H9 (cell line): Measurements from ENCODE around the gene FARS2. TPM values are rescaled to one million over a fixed set of nuclear protein-coding genes. Genes with fewer than 3 reads are reported as not detected.

Experiments used
- DNase-seq: peaks from one replicate; pipeline ENCODE4 v3.0.0-alpha.2; 2017
- H2AFZ ChIP-seq: one replicate; pipeline ENCODE4 v1.6.1; 2013; ENCODE audit warnings: mild to moderate bottlenecking, low read length, control low read depth, moderate library complexity
- H2AK5ac ChIP-seq: 2 replicates; pipeline ENCODE4 v1.6.1; 2013; ENCODE audit warnings: low read length, control low read depth, mixed read lengths; ENCODE audit not compliant: insufficient read length
- H2BK120ac ChIP-seq: one replicate; pipeline ENCODE4 v1.6.1; 2013; ENCODE audit warnings: low read depth, mild to moderate bottlenecking, low read length, control low read depth, inconsistent platforms; ENCODE audit not compliant: poor library complexity, severe bottlenecking
- H2BK12ac ChIP-seq: 2 replicates; pipeline ENCODE4 v1.6.1; 2013; ENCODE audit warnings: low read length, control low read depth, mixed read lengths, low read depth; ENCODE audit not compliant: insufficient read length
- H2BK15ac ChIP-seq: 2 replicates; pipeline ENCODE4 v1.6.1; 2013; ENCODE audit warnings: low read depth, low read length, control low read depth
- H2BK20ac ChIP-seq: one replicate; pipeline ENCODE4 v1.6.1; 2013; ENCODE audit warnings: low read depth, mild to moderate bottlenecking, low read length, control low read depth, inconsistent platforms; ENCODE audit not compliant: poor library complexity, severe bottlenecking
- H2BK5ac ChIP-seq: 2 replicates; pipeline ENCODE4 v1.6.1; 2013; ENCODE audit warnings: low read length, control low read depth, mixed read lengths; ENCODE audit not compliant: insufficient read length
- H3K14ac ChIP-seq: 2 replicates; pipeline ENCODE4 v1.6.1; 2013; ENCODE audit warnings: low read length, control low read depth; ENCODE audit not compliant: insufficient read depth
- H3K18ac ChIP-seq: 2 replicates; pipeline ENCODE4 v1.6.1; 2013; ENCODE audit warnings: low read depth, mild to moderate bottlenecking, mixed read lengths, low read length, control low read depth; ENCODE audit not compliant: insufficient read length
- H3K23ac ChIP-seq: 2 replicates; pipeline ENCODE4 v1.6.1; 2013; ENCODE audit warnings: low read length, control low read depth, mixed read lengths, low read depth; ENCODE audit not compliant: insufficient read length
- H3K23me2 ChIP-seq: 2 replicates; pipeline ENCODE4 v1.6.1; 2013; ENCODE audit warnings: low read depth, mild to moderate bottlenecking, mixed read lengths, low read length, control low read depth; ENCODE audit not compliant: insufficient read length, poor library complexity, severe bottlenecking
- H3K27ac ChIP-seq: 2 replicates; pipeline ENCODE4 v1.5.1; 2013; ENCODE audit warnings: low read length, control low read depth, mixed read lengths, low read depth; ENCODE audit not compliant: insufficient read length
- H3K27me3 ChIP-seq: 2 replicates; pipeline ENCODE4 v1.6.1; 2013; ENCODE audit warnings: low read length, control low read depth, inconsistent platforms; ENCODE audit not compliant: insufficient read depth
- H3K4ac ChIP-seq: 2 replicates; pipeline ENCODE4 v1.6.1; 2013; ENCODE audit warnings: low read depth, mild to moderate bottlenecking, control low read depth, inconsistent platforms, low read length, moderate library complexity
- H3K4me1 ChIP-seq: 2 replicates; pipeline ENCODE4 v1.6.1; 2013; ENCODE audit warnings: low read length, control low read depth, inconsistent platforms; ENCODE audit not compliant: insufficient read depth
- H3K4me2 ChIP-seq: 2 replicates; pipeline ENCODE4 v1.6.1; 2013; ENCODE audit warnings: low read length, control low read depth, mixed read lengths; ENCODE audit not compliant: insufficient read length, insufficient read depth
- H3K56ac ChIP-seq: 2 replicates; pipeline ENCODE4 v1.6.1; 2013; ENCODE audit warnings: low read depth, mild to moderate bottlenecking, mixed read lengths, low read length, control low read depth; ENCODE audit not compliant: insufficient read length
- H3K79me1 ChIP-seq: 2 replicates; pipeline ENCODE4 v1.6.1; 2013; ENCODE audit warnings: low read depth, mild to moderate bottlenecking, moderate library complexity, low read length, control low read depth, inconsistent platforms; ENCODE audit not compliant: insufficient read depth, poor library complexity, severe bottlenecking
- H3K79me2 ChIP-seq: 2 replicates; pipeline ENCODE4 v1.6.1; 2013; ENCODE audit warnings: low read length, control low read depth, inconsistent platforms; ENCODE audit not compliant: insufficient read depth
- H3K9ac ChIP-seq: 2 replicates; pipeline ENCODE4 v1.6.1; 2013; ENCODE audit warnings: low read length, control low read depth, mixed read lengths; ENCODE audit not compliant: insufficient read length; ENCODE audit errors: extremely low read depth
- H3K9me3 ChIP-seq: one replicate; pipeline ENCODE4 v1.6.1; 2013; ENCODE audit warnings: low read depth, low read length, inconsistent platforms; ENCODE audit not compliant: control insufficient read depth
- H3T11ph ChIP-seq: one replicate; pipeline ENCODE4 v1.6.1; 2013; ENCODE audit warnings: mild to moderate bottlenecking, low read length, control low read depth, inconsistent platforms
- H4K20me1 ChIP-seq: one replicate; pipeline ENCODE4 v1.6.1; 2013; ENCODE audit not compliant: control insufficient read depth, insufficient read length, insufficient read depth
- H4K5ac ChIP-seq: 2 replicates; pipeline ENCODE4 v1.6.1; 2013; ENCODE audit warnings: low read depth, mild to moderate bottlenecking, mixed read lengths, low read length, control low read depth; ENCODE audit not compliant: insufficient read length
- H4K8ac ChIP-seq: replicated peaks from 2 replicates; pipeline ENCODE4 v1.6.1; 2013; ENCODE audit warnings: low read length, control low read depth, mixed read lengths, low read depth; ENCODE audit not compliant: insufficient read length
- H4K91ac ChIP-seq: 2 replicates; pipeline ENCODE4 v1.6.1; 2013; ENCODE audit warnings: low read depth, mild to moderate bottlenecking, moderate library complexity, mixed read lengths, low read length, control low read depth; ENCODE audit not compliant: insufficient read length
- H3K27ac Mint-ChIP-seq, 3 experiments: 2 replicates in 2 of 3; 3 replicates in 1 of 3; pipeline ENCODE4 v1.8.0; 2020 to 2021; ENCODE audit warnings: mixed read lengths in 3 of 3, mild to moderate bottlenecking in 1 of 3, moderate library complexity in 1 of 3
- H3K27me3 Mint-ChIP-seq: 2 replicates; pipeline ENCODE4 v1.8.0; 2021; ENCODE audit warnings: low read depth, mild to moderate bottlenecking, moderate library complexity, mixed read lengths
- H3K36me3 Mint-ChIP-seq, 3 experiments: 2 replicates in 2 of 3; 3 replicates in 1 of 3; pipeline ENCODE4 v1.8.0; 2020 to 2021; ENCODE audit warnings: low read depth in 3 of 3, mixed read lengths in 3 of 3; ENCODE audit not compliant: insufficient read depth in 1 of 3
- H3K4me1 Mint-ChIP-seq, 2 experiments: 2 replicates each; pipeline ENCODE4 v1.8.0; 2020; ENCODE audit warnings: mixed read lengths in 2 of 2
- H3K4me3 Mint-ChIP-seq, 2 experiments: 2 replicates in 1 of 2; 3 replicates in 1 of 2; pipeline ENCODE4 v1.8.0; 2020 to 2021; ENCODE audit warnings: mild to moderate bottlenecking in 2 of 2, mixed read lengths in 2 of 2, moderate library complexity in 1 of 2
- H3K9me3 Mint-ChIP-seq, 2 experiments: 2 replicates in 1 of 2; 3 replicates in 1 of 2; pipeline ENCODE4 v1.8.0; 2020; ENCODE audit warnings: mild to moderate bottlenecking in 2 of 2, mixed read lengths in 2 of 2, moderate library complexity in 1 of 2
- CTCF ChIP-seq: fragments of 200-600 bp; sonication (generic); conservative IDR thresholded peaks from 3 replicates; pipeline ENCODE4 v1.8.0; 2021; ENCODE audit warnings: antibody characterized with exemption, mild to moderate bottlenecking
- WGBS: extraction: QIAGEN DNeasy Blood & Tissue Kit; methylation state at CpG from one replicate; pipeline ENCODE4 v1.1.7; 2013; ENCODE audit warnings: missing lambda C conversion rate, low lambda C conversion rate, mixed read lengths; ENCODE audit not compliant: insufficient read length; ENCODE audit errors: extremely low coverage; 5-methylcytosine and 5-hydroxymethylcytosine counted together
- total RNA-seq: library from RNA; stranded (reverse); gene quantifications from 2 replicates; pipeline ENCODE4 v1.2.1, GENCODE V29; 2021

FARS2 gene
- total RNA-seq, 1 experiment from 2014 or later: 8.5 TPM

- no peak overlapping the region for H4K5ac ChIP-seq
- H3K79me2 ChIP-seq: peaks cover 3% of the 10 kb centered on the region; the same call in 1 of the 2 replicates
- no peak overlapping the region for H3K14ac ChIP-seq
- no peak overlapping the region for H3K23ac ChIP-seq
- H3K36me3 Mint-ChIP-seq: no peaks in the 10 kb centered on the region
- no peak overlapping the region for H3T11ph ChIP-seq
- no peak overlapping the region for H4K91ac ChIP-seq
- H3K9me3 Mint-ChIP-seq: no peaks in the 10 kb centered on the region
- H3K9me3 ChIP-seq: no peaks in the 10 kb centered on the region
- no CpG with 5 or more reads among the region's 10 CpGs for WGBS
- H3K27me3 ChIP-seq: no peaks in the 10 kb centered on the region
- H3K27ac ChIP-seq: no peak overlapping the region
- no peaks in the 10 kb centered on the region for H3K79me1 ChIP-seq
- H3K4me3 Mint-ChIP-seq: no peak overlapping the region
- H2BK15ac ChIP-seq: no peak overlapping the region
- DNase-seq: no peak
- H2AK5ac ChIP-seq: no peak overlapping the region
- no peak overlapping the region for H3K56ac ChIP-seq
- no peak overlapping the region for H3K4ac ChIP-seq
- H2BK12ac ChIP-seq: no peak overlapping the region
- no peaks in the 10 kb centered on the region for H3K23me2 ChIP-seq
- H2BK20ac ChIP-seq: no peak overlapping the region
- TF ChIP-seq CTCF: no peak
- no peak overlapping the region for H3K18ac ChIP-seq
- no peak overlapping the region for H2BK5ac ChIP-seq
- peaks cover 2 to 7% of the 10 kb centered on the region in 2 experiments; a peak in 2 of 4 replicates for H3K4me1 Mint-ChIP-seq
- no peak overlapping the region for H2BK120ac ChIP-seq
- no peaks in the 10 kb centered on the region for H4K20me1 ChIP-seq
- no peak overlapping the region for H4K8ac ChIP-seq
- H3K27ac Mint-ChIP-seq: peak overlapping the region in 1 of 3 experiments; percentile 3; a peak in 1 of 7 replicates
- H3K9ac ChIP-seq: no peak overlapping the region
- H3K27me3 Mint-ChIP-seq: no peaks in the 10 kb centered on the region
- no peak overlapping the region for H3K4me2 ChIP-seq
- H2AFZ ChIP-seq: no peak overlapping the region
- no peaks in the 10 kb centered on the region for H3K4me1 ChIP-seq
These were observed 77.1 kb downstream of the FARS2 start for GRCh38 chr6:5338177-5338960.
